ENCODE data around the gene MAPK1.
A peak's percentile ranks its signal among the peaks of the same experiment; 100 is the strongest.

Gene MAPK1

DNA sequence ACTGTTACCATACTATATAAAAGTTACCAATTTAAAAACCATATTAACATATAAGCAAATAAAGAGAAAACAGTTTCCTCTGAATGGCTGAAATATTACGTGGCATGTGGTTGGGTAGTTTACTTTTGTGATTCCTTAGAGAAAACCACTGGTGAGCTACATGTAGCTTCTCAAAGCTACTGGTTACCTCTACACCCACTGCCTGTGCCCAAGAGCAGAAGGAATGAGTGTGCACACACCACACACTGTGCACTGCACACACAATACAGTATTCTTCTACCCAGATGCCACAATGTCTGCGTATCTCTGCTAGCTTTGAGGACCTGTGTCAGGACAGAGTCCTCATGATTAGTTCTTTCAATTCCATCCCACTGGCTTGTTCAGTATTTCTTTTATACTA is 106.4 kb downstream of the MAPK1 start:
- TF ChIP-seq, protein P1, sequence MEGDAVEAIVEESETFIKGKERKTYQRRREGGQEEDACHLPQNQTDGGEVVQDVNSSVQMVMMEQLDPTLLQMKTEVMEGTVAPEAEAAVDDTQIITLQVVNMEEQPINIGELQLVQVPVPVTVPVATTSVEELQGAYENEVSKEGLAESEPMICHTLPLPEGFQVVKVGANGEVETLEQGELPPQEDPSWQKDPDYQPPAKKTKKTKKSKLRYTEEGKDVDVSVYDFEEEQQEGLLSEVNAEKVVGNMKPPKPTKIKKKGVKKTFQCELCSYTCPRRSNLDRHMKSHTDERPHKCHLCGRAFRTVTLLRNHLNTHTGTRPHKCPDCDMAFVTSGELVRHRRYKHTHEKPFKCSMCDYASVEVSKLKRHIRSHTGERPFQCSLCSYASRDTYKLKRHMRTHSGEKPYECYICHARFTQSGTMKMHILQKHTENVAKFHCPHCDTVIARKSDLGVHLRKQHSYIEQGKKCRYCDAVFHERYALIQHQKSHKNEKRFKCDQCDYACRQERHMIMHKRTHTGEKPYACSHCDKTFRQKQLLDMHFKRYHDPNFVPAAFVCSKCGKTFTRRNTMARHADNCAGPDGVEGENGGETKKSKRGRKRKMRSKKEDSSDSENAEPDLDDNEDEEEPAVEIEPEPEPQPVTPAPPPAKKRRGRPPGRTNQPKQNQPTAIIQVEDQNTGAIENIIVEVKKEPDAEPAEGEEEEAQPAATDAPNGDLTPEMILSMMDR (IDR thresholded peaks at IDR 0.05; ENCODE audit: low read depth, low read length, missing control alignments) = no peak
- no peak for DNase-seq (ENCODE audit: low read depth)
- in situ Hi-C loops (cut with HindIII; ENCODE audit: low sequenced_read_pairs) = no loop called here
- no peak overlapping the region for H3K4me3 ChIP-seq (ENCODE audit: low read depth, low read length)

DNA sequence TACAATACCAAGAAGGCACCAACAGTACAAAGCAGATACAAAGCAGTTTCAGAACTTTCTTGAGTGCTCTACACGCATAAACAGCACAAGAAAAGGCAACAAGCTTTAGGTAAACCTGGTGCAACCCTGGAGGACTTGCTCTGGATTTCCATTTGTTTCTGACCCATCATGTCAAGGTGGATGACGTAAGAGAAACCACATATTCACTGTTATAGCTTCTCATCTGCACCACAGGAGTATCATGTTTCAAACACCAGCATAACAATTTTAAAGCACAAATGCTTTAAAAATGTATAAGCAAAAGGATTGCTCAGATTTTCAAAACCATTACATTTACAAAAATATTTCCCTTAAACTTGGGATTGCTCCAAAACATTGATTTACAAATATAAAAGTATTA is 106.8 kb downstream of the MAPK1 start:
- peak; percentile 88 for DNase-seq (ENCODE audit: low read depth)
- TF ChIP-seq, protein P1 (IDR thresholded peaks at IDR 0.05; ENCODE audit: low read depth, low read length, missing control alignments) = no peak
- in situ Hi-C loops (cut with HindIII; ENCODE audit: low sequenced_read_pairs) = no loop called here
- H3K4me3 ChIP-seq (ENCODE audit: low read depth, low read length) = no peak overlapping the region

DNA sequence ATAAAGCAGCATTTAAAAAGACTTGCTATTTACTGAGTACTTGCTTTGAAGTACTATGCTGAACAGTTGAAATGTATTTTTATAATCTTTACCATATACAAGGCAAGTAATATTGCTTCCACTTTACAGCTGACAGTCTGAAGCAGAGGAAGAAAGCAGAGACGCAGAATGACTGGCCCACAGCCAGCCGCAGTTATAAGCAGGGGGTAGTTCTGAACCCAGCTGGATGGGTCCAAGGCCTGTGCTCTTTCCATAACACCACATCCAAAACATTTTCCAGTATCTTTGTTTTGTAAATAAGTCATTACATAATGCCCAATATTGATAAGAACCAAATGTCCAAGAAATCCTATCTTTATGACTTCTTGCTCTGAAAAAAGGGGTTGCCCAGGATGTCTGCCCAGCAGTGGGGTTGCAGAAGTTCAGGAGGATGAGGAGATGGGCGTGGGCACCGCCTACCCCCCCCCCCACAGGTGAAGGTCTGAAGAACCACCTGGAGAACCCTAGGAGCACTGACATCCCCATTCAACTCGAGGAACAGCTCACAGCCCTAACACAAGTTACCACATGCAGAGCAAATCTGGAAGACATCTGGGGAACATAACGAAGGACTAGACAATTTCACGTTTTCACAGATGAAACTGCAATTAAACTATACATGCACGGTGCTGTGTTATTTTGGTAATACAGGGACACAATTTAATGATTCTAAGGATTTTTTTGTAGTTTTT is 107.6 kb downstream of the MAPK1 start:
- TF ChIP-seq, protein P1 (IDR thresholded peaks at IDR 0.05; ENCODE audit: low read depth, low read length, missing control alignments) = no peak
- no peak for DNase-seq (ENCODE audit: low read depth)
- H3K4me3 ChIP-seq (ENCODE audit: low read depth, low read length) = no peak overlapping the region
- in situ Hi-C loops (cut with HindIII; ENCODE audit: low sequenced_read_pairs) = no loop called here

DNA sequence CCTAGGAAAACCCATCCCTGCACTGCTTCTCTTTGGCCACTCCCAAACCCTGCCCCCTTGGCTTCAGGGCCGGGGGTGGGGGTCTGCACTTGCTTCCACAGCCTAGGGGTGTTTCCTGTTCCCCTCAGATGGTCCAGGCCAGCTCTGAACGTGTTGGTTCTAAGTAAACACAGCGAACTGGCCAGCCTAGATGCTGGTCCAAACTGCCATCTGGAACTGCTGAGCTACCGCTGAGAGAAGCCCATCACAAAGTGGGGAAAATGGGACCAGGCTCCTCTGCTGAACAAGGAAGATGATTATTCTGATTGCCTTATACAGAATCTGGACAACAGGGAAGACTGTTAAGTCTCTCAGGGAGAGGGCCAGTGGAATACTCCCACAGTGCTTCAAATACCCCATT is 108.4 kb downstream of the MAPK1 start:
- TF ChIP-seq, protein P1 (IDR thresholded peaks at IDR 0.05; ENCODE audit: low read depth, low read length, missing control alignments) = no peak
- DNase-seq (ENCODE audit: low read depth) = no peak
- in situ Hi-C loops (cut with HindIII; ENCODE audit: low sequenced_read_pairs) = no loop called here
- no peak overlapping the region for H3K4me3 ChIP-seq (ENCODE audit: low read depth, low read length)

DNA sequence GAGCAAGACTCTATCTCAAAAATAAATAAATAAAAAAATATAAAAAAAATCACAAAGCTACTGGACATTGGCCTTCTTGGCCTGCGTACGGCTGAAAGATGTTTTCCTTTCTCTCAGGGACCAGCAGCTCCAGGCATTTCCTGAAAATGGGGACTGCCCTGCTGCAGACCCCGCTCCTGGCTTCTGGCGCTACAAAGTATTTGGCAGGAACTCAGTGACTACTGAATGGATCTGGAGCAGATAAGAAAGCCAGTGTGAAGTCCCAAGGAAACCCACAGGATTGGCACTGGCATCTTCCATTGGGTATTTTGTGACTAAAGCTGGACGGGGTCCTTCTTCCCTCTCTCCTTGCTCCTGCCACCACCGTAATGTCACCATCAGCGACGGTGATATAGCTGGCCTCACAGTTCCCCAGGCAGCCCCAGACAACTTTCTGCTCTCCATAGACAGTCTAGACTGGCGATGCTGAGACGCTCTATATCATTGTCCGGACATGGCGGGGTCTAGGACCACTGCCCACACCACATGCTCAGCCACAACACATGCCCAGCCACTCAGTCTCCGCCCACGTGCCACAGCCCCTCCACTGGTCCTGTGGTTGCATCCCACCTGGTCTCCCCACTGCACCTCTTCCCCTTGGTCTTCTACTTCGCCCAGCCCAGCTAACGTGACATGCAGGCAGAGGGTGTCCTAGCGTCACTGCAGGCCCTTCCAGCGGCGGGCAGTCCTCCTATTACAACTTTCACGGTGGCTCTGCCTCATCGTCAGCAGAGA is 109.2 kb downstream of the MAPK1 start:
- in situ Hi-C loops (cut with HindIII; ENCODE audit: low sequenced_read_pairs) = no loop called here
- TF ChIP-seq, protein P1 (IDR thresholded peaks at IDR 0.05; ENCODE audit: low read depth, low read length, missing control alignments) = no peak
- no peak overlapping the region for H3K4me3 ChIP-seq (ENCODE audit: low read depth, low read length)
- DNase-seq (ENCODE audit: low read depth) = no peak

DNA sequence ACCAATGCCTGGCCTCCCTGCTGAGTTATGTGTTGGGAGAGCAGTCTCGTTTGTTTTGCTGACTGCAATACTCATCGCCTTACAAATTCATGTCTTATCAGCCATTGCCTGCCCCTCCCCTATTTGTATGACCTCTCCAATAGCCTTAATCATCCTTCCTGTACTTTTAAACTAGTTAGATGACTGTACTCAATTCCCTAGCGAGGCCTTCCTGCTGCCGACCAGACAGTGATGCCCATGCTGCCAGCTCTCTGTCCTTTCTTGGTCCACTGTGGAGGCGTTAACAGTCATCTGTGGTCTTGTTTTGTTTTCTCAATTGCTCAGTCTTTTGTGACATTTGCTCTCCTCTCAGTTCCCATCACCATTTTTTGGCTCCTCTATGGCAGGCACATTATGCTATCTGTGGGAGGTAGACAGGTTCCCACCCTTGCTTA is 111.6 kb downstream of the MAPK1 start:
- TF ChIP-seq, protein P1 (IDR thresholded peaks at IDR 0.05; ENCODE audit: low read depth, low read length, missing control alignments) = no peak
- no peak overlapping the region for H3K4me3 ChIP-seq (ENCODE audit: low read depth, low read length)
- in situ Hi-C loops (cut with HindIII; ENCODE audit: low sequenced_read_pairs) = no loop called here
- no peak for DNase-seq (ENCODE audit: low read depth)

Data from astrocyte of the cerebellum (primary cell).